Loucy (cell line): ENCODE measurements around the gene LEMD1.
A peak's percentile ranks its signal among the peaks of the same experiment; 100 is the strongest.

Experiments
- H2AFZ ChIP-seq: fragments of 200-600 bp; sonication (generic); 2 replicates; pipeline ENCODE4 v1.6.0; 2016; ENCODE audit warnings: antibody characterized with exemption, mild to moderate bottlenecking, low read length, moderate library complexity
- H3F3A ChIP-seq: fragments of 200-600 bp; 2 replicates; pipeline ENCODE4 v1.6.0; 2016; ENCODE audit warnings: antibody characterized with exemption, low read depth, mild to moderate bottlenecking
- H3K27me3 ChIP-seq: fragments of 200-600 bp; sonication (generic); 2 replicates; pipeline ENCODE4 v1.6.1; 2014; ENCODE audit warnings: low read length, mild to moderate bottlenecking; ENCODE audit not compliant: insufficient read depth, poor library complexity, severe bottlenecking
- H3K36me3 ChIP-seq: fragments of 200-600 bp; sonication (generic); 2 replicates; pipeline ENCODE4 v1.6.1; 2016; ENCODE audit warnings: low read length; ENCODE audit not compliant: insufficient read depth
- H3K4me1 ChIP-seq: fragments of 200-600 bp; sonication (generic); 2 replicates; pipeline ENCODE4 v1.5.1; 2014; ENCODE audit warnings: low read length, mild to moderate bottlenecking; ENCODE audit not compliant: insufficient read depth, poor library complexity, severe bottlenecking
- H3K4me2 ChIP-seq: fragments of 200-600 bp; sonication (generic); 2 replicates; pipeline ENCODE4 v1.6.0; 2014; ENCODE audit warnings: antibody characterized with exemption, low read length, low read depth, mild to moderate bottlenecking; ENCODE audit not compliant: poor library complexity, severe bottlenecking
- H3K4me3 ChIP-seq: fragments of 200-600 bp; sonication (generic); 2 replicates; pipeline ENCODE4 v1.5.1; 2014; ENCODE audit warnings: low read length, mild to moderate bottlenecking, mixed read lengths; ENCODE audit not compliant: poor library complexity, severe bottlenecking
- H3K79me2 ChIP-seq: fragments of 200-600 bp; sonication (generic); 2 replicates; pipeline ENCODE4 v1.6.1; 2014; ENCODE audit warnings: low read length; ENCODE audit not compliant: insufficient read depth
- H3K9ac ChIP-seq: fragments of 200-600 bp; sonication (generic); 2 replicates; pipeline ENCODE4 v1.6.0; 2014; ENCODE audit warnings: mild to moderate bottlenecking, low read depth, low read length, moderate library complexity; ENCODE audit not compliant: poor library complexity, severe bottlenecking
- H3K9me2 ChIP-seq: fragments of 200-600 bp; sonication (generic); replicated peaks from 2 replicates; pipeline ENCODE4 v1.6.1; 2016; ENCODE audit warnings: low read depth, low read length, mixed read lengths
- H3K9me3 ChIP-seq: fragments of 200-600 bp; sonication (generic); 2 replicates; pipeline ENCODE4 v1.6.1; 2014; ENCODE audit warnings: mild to moderate bottlenecking, antibody characterized with exemption, low read length, low read depth; ENCODE audit not compliant: insufficient read depth
- H4K20me1 ChIP-seq: fragments of 200-600 bp; sonication (generic); 2 replicates; pipeline ENCODE4 v1.6.0; 2014; ENCODE audit warnings: antibody characterized with exemption, low read length, mild to moderate bottlenecking; ENCODE audit not compliant: insufficient read depth, poor library complexity, severe bottlenecking
- EZH2phosphoT487 ChIP-seq: fragments of 200-600 bp; IDR thresholded peaks from 2 replicates; pipeline ENCODE4 v1.6.1; 2018; ENCODE audit warnings: antibody characterized with exemption, mild to moderate bottlenecking, moderate library complexity, borderline replicate concordance
- TF ChIP-seq, protein P1 (sequence below): fragments of 200-600 bp; sonication (generic); conservative IDR thresholded peaks from 2 replicates; pipeline ENCODE4 v1.5.1; 2014; ENCODE audit warnings: mild to moderate bottlenecking, antibody characterized with exemption, low read length

Gene LEMD1

DNA sequence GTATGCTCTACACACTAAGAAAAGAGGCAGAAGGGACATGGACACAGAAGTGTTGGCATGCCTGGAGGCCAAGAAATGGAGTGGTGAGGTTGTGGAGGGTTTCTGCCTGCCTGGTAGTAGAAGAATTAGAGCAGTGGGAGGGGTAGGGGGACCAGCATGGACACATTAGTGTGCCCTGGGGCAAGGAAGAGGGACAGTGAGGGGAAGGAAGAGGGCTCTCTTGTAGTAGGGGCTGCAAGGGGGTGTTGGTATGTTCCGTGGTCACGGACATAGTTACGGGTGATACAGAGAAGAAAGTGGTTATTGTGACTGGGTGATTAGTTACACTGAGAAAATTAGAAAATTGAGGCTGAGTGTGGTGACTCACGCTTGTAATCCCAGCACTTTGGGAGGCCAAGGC, 23.3 kb downstream of the LEMD1 start:
- H3F3A ChIP-seq = no peaks in the 10 kb centered on the region
- no peak overlapping the region for H2AFZ ChIP-seq
- H3K27me3 ChIP-seq = no peaks in the 10 kb centered on the region
- H3K79me2 ChIP-seq = no peaks in the 10 kb centered on the region
- no peaks in the 10 kb centered on the region for H4K20me1 ChIP-seq
- no peak overlapping the region for H3K9ac ChIP-seq
- no peaks in the 10 kb centered on the region for H3K9me3 ChIP-seq
- H3K36me3 ChIP-seq = no peaks in the 10 kb centered on the region
- no peaks in the 10 kb centered on the region for H3K9me2 ChIP-seq
- H3K4me2 ChIP-seq = no peak overlapping the region
- H3K4me3 ChIP-seq = no peak overlapping the region
- H3K4me1 ChIP-seq = no peaks in the 10 kb centered on the region
- no peak for TF ChIP-seq EZH2phosphoT487
- TF ChIP-seq, protein P1, sequence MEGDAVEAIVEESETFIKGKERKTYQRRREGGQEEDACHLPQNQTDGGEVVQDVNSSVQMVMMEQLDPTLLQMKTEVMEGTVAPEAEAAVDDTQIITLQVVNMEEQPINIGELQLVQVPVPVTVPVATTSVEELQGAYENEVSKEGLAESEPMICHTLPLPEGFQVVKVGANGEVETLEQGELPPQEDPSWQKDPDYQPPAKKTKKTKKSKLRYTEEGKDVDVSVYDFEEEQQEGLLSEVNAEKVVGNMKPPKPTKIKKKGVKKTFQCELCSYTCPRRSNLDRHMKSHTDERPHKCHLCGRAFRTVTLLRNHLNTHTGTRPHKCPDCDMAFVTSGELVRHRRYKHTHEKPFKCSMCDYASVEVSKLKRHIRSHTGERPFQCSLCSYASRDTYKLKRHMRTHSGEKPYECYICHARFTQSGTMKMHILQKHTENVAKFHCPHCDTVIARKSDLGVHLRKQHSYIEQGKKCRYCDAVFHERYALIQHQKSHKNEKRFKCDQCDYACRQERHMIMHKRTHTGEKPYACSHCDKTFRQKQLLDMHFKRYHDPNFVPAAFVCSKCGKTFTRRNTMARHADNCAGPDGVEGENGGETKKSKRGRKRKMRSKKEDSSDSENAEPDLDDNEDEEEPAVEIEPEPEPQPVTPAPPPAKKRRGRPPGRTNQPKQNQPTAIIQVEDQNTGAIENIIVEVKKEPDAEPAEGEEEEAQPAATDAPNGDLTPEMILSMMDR = no peak

DNA sequence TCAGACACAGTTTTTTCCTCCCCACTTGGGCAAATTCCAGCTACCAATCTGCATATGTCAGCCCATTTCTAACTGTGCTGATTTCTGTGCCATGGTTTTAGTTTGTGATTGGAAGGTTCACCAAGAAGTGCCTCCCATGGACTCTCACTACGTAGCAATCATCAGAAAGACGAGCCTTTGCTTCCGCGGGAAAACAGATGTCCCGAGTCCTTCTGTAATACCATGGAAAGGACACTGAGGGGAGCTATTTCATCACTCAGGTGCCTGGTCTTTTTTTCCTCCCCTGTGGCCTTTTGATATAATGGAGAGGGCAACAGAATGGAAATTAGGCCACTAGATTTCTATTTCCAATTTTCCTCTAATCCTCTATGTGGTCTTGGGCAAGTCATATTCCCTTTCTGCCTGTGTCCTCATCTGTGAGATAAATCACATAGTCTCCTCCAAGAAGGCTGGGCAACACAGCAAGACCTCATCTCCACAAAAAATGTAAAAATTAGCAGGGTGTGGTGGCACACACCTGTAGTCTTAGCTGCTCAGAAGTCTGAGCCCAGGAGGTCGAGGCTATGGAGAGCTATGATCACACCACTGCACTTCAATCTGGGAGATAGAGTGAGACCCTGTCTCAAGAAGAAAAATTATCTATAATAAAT, 24.8 kb downstream of the LEMD1 start:
- Histone ChIP-seq H3F3A (no peaks in the 10 kb centered on the region), H3K9me3 (no peaks in the 10 kb centered on the region), H3K4me1 (no peaks in the 10 kb centered on the region), H3K9ac (no peak overlapping the region), H4K20me1 (no peaks in the 10 kb centered on the region), H3K36me3 (no peaks in the 10 kb centered on the region), H3K9me2 (no peaks in the 10 kb centered on the region), H2AFZ (no peak overlapping the region), H3K79me2 (no peaks in the 10 kb centered on the region), H3K4me3 (no peak overlapping the region), H3K27me3 (no peaks in the 10 kb centered on the region), H3K4me2 (no peak overlapping the region)
- no peak for TF ChIP-seq EZH2phosphoT487
- TF ChIP-seq, protein P1 = peak; percentile 94

- no peak overlapping the region for H2AFZ ChIP-seq
- no peak overlapping the region for H3K4me3 ChIP-seq
- H3K27me3 ChIP-seq = no peaks in the 10 kb centered on the region
- no peaks in the 10 kb centered on the region for H4K20me1 ChIP-seq
- H3K4me1 ChIP-seq = no peaks in the 10 kb centered on the region
- H3K9me3 ChIP-seq = no peaks in the 10 kb centered on the region
- H3K4me2 ChIP-seq = no peak overlapping the region
- no peaks in the 10 kb centered on the region for H3K36me3 ChIP-seq
- H3K9me2 ChIP-seq = no peaks in the 10 kb centered on the region
- no peaks in the 10 kb centered on the region for H3F3A ChIP-seq
- H3K9ac ChIP-seq = no peak overlapping the region
- TF ChIP-seq, protein P1 = no peak
- no peak for TF ChIP-seq EZH2phosphoT487
- H3K79me2 ChIP-seq = no peaks in the 10 kb centered on the region
These were observed 26.2 kb downstream of the LEMD1 start for GRCh38 chr1:205395616-205396015.
